GM23248 (cell line): ENCODE data around the gene TSPAN17.

ENCODE experiments used
- EZH2 ChIP-seq: fragments of 200-600 bp; sonication (generic); IDR thresholded peaks from 2 replicates; pipeline ENCODE4 v1.6.1; 2018; ENCODE audit warnings: antibody characterized with exemption, mild to moderate bottlenecking; ENCODE audit not compliant: insufficient read depth, poor library complexity, severe bottlenecking
- EZH2phosphoT487 ChIP-seq: fragments of 200-600 bp; sonication (generic); IDR thresholded peaks from 2 replicates; pipeline ENCODE4 v1.6.1; 2018; ENCODE audit warnings: antibody characterized with exemption, moderate library complexity, mild to moderate bottlenecking, low read depth; ENCODE audit not compliant: insufficient read depth

DNA sequence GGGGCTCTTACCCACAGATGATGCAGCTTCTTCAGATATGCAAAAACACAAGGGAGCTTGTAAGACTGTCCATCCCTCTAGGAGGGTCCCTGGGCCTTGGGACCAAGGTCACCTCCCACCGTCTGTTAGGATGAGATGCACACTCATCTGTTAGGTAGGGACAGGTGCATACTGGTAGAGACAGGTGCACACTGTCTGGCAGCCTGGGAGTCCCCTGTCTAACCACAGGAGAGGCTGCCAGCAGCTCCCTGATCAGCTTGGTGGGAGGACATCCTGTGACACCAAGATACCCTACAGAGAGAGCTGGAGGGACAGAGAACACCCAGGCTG lies 13.2 kb downstream of the TSPAN17 start:
- TF ChIP-seq EZH2 (no peak), EZH2phosphoT487 (no peak)
